ENCODE data around the gene UGT1A9.
"Not testable (repeated sequence)": the region's sequence is repeated elsewhere in the genome, so short reads cannot be mapped to it uniquely, and the experiment has no call there.

DNA sequence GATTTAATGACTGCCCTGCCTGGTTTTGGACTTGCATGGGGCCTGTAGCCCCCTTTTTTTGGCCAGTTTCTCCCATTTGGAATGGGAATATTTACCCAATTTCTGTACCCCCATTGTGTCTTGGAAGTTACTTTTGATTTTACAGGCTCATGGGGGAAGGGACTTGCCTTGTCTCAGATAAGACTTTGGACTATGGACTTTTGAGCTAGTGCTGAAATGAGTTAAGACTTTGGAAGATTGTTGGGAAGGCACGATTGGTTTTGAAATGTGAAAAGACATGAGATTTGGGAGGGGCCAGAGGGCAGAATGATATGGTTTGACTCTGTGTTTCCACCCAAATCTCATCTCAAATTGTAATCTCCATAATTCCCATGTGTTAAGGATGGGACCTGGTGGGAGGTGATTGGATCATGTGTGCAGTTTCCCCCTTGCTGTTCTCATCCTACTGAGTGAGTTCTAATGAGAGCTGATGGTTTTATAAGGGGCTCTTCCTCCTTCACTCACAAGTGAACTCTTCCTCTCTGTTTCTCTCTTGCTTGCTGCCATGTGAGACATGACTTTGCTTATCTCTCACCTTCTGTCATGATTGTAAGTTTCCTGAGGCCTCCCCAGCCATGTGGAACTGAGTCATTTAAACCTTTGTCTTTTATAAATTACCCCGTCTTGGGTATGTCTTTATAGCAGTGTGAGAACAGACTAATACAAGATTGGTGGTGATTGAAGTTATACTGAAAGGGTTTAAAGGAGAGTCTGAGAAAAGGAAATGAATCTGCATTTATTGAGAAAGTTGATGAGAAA, 79.7 kb downstream of the UGT1A9 start:
- TF ChIP-seq, protein P1, sequence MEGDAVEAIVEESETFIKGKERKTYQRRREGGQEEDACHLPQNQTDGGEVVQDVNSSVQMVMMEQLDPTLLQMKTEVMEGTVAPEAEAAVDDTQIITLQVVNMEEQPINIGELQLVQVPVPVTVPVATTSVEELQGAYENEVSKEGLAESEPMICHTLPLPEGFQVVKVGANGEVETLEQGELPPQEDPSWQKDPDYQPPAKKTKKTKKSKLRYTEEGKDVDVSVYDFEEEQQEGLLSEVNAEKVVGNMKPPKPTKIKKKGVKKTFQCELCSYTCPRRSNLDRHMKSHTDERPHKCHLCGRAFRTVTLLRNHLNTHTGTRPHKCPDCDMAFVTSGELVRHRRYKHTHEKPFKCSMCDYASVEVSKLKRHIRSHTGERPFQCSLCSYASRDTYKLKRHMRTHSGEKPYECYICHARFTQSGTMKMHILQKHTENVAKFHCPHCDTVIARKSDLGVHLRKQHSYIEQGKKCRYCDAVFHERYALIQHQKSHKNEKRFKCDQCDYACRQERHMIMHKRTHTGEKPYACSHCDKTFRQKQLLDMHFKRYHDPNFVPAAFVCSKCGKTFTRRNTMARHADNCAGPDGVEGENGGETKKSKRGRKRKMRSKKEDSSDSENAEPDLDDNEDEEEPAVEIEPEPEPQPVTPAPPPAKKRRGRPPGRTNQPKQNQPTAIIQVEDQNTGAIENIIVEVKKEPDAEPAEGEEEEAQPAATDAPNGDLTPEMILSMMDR (IDR thresholded peaks at IDR 0.05) = not testable (repeated sequence)
- not testable (repeated sequence) for TF ChIP-seq POLR2A (IDR thresholded peaks at IDR 0.05)
